LNCAP (cell line): ENCODE data around the gene C20orf173.

Experiments
- CTCF ChIP-seq: fragments of 450-650 bp; IDR thresholded peaks from 2 replicates; pipeline ENCODE4 v1.5.1; 2017; ENCODE audit warnings: mild to moderate bottlenecking

The C20orf173 gene

GRCh38 chr20:35546127-35546526, 16.7 kb upstream of the C20orf173 start:
- no peak for TF ChIP-seq CTCF

- no peak for TF ChIP-seq CTCF
Observed at GRCh38 chr20:35544436-35544835, 15.0 kb upstream of the C20orf173 start.

GRCh38 chr20:35542990-35543389, 13.5 kb upstream of the C20orf173 start:
- no peak for TF ChIP-seq CTCF

DNA sequence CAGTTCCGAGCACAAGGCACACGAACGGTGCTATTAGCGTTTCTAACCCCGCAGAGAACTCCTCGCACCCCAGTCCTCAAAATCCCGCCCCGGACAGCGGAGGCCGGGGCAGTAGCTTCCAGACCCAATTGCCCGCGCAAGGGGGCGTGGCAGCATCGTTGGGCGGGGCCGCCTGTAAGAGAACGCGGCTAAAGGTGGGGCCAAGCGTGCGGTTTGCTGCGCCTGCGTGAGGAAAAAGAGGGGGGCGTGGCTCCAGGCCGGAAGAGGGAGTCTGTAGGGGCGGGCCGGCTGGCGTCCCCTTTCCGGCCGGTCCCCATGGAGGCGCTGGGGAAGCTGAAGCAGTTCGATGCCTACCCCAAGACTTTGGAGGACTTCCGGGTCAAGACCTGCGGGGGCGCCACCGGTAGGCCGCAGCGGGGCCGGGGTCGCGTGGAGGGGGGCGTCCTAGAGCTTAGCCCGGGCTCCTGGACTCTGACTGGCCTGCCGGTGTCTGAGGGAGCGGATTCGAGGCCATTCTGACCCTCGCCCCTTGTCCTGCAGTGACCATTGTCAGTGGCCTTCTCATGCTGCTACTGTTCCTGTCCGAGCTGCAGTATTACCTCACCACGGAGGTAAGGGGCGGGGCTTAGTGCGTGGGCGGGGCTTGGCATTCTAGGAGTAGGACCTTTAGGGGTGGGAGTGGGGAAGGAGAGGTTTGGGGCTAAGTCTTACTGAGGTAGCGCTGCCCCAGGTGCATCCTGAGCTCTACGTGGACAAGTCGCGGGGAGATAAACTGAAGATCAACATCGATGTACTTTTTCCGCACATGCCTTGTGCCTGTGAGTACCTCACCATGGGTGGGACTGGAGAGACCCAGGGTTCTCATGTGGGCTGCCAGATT, 12.6 kb upstream of the C20orf173 start, which contains the start of gene ERGIC3:
ERGIC3 (plus strand) TSS at position 296 of the 880 bp plus-strand sequence; CDS start at position 316, 20 bp downstream.
- no peak for TF ChIP-seq CTCF

DNA sequence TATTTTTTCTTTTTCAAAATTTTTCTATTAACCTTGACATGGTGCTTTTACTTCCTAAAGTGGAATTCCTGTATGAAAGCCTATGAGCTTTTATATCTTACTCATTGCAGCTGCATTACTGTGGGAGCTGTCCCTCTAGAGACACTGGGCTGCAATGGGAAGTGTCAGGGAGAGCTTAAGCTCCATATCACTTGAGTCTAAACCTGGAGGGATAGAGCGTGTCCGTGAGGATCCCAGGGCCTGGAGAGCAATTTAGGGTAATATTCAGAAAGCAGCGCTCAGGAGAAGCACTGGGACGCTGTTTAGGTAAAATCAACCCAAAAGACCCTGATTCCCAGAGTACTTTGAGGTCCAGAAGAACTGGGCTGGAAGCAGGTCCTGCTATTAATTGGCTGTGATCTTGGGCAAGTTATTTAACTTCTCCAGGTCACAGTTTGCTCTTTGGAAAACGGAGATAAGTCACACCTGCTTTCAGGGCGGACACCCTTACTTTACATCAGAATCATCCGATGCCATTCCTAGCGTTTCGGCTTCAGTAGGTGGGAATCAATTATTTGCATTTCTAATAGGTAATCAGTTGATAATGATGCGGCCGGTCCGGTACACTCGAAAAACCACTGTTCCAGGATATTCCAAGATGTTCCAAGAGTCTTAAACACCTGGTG, 11.8 kb upstream of the C20orf173 start:
- no peak for TF ChIP-seq CTCF

DNA sequence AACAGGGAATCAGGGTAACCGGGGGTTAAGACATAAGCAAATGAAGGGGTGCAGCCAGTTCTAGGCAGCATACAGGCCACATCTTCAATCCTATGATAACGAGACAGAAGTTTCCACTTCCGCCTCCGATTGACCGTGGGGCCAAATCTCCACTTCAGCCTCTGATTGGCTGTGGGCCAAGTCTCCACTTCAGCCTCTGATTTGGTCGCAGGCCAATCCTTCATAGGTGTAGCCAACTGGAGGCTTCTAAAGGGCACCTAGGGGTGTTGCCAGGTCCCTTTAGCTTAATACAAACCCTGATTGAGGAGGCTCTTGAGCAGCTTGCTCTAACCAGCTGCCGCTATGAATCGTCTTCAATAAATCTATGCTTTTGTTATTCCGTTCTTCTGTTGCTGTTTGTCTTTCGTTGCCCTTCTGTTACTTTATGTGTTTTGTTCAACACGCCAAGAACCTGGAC, 10.3 kb upstream of the C20orf173 start:
- no peak for TF ChIP-seq CTCF

GRCh38 chr20:35527122-35527769, 2.2 kb downstream of the C20orf173 start:
- no peak for TF ChIP-seq CTCF
